ENCODE results near the gene TMEM253.

- TF ChIP-seq SP1 (IDR thresholded peaks at IDR 0.05), result no peak
- no peak for TF ChIP-seq SUZ12 (IDR thresholded peaks at IDR 0.05)
- TF ChIP-seq NFRKB (IDR thresholded peaks at IDR 0.05), result no peak
- TF ChIP-seq TARDBP (IDR thresholded peaks at IDR 0.05), result no peak
- TF ChIP-seq BHLHE40 (IDR thresholded peaks at IDR 0.05; ENCODE audit: borderline replicate concordance), result no peak
- TF ChIP-seq FOXK2 (IDR thresholded peaks at IDR 0.05), result no peak
- no peak for TF ChIP-seq LEF1 (IDR thresholded peaks at IDR 0.05; ENCODE audit: borderline replicate concordance)
- TF ChIP-seq FOXM1 (IDR thresholded peaks at IDR 0.05; ENCODE audit: borderline replicate concordance), result no peak
- no peak for TF ChIP-seq L3MBTL2 (conservative IDR thresholded peaks at IDR 0.05)
- TF ChIP-seq HDGF (IDR thresholded peaks at IDR 0.05; ENCODE audit: borderline replicate concordance), result no peak
- no peak for TF ChIP-seq ELF4 (IDR thresholded peaks at IDR 0.05)
These were observed 3.7 kb downstream of the TMEM253 start for GRCh38 chr14:21104448-21105060.

Measured in HEK293T (cell line).